K562 treated with DMSO at 1 percent for 4 hours (cell line): ENCODE data around the gene HORMAD2. TPM values are rescaled to one million over a fixed set of nuclear protein-coding genes. Genes with fewer than 3 reads are reported as not detected.

ENCODE experiments used
- total RNA-seq: library from RNA; unstranded; fragments of 300-600 nt; gene quantifications from 2 replicates; pipeline ENCODE4 v1.2.3, GENCODE V29; 2022; ENCODE audit not compliant: insufficient read depth

Gene HORMAD2, protein sequence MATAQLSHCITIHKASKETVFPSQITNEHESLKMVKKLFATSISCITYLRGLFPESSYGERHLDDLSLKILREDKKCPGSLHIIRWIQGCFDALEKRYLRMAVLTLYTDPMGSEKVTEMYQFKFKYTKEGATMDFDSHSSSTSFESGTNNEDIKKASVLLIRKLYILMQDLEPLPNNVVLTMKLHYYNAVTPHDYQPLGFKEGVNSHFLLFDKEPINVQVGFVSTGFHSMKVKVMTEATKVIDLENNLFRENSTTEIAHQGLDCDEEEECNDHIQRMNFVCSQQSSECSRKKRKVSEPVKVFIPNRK
- total RNA-seq, result not detected in 2 replicates

GRCh38 chr22:30079952-30080533 is at the start of gene HORMAD2:
TSS of gene HORMAD2 (plus strand) at chr22:30080464. CDS start at chr22:30093953, 13,489 bp downstream.

Other genes starting within 250 kb of the HORMAD2 start
- gene ASCC2, start 242.2 kb upstream of the HORMAD2 start, total RNA-seq, result 33.9 and 42.2 TPM in 2 replicates
- gene MTMR3, start 197.3 kb upstream of the HORMAD2 start, total RNA-seq, result 14.0 and 17.8 TPM in 2 replicates
- gene LIF, start 166.3 kb downstream of the HORMAD2 start, total RNA-seq, result not detected in 2 replicates
- not detected in 2 replicates for gene OSM, start 186.4 kb downstream of the HORMAD2 start, total RNA-seq
- gene CASTOR1, start 209.0 kb downstream of the HORMAD2 start, total RNA-seq, result 1.7 TPM in 1 of 2 replicates, not detected in the other
- 13.3 and 13.4 TPM in 2 replicates for gene TBC1D10A, start 246.5 kb downstream of the HORMAD2 start, total RNA-seq